ENCODE measurements around the gene CDK11A. TPM values are rescaled to one million over a fixed set of nuclear protein-coding genes. Genes with fewer than 3 reads are reported as not detected.

Gene CDK11A
- total and polyA plus RNA-seq, 2 donors (not counting 1 experiment from before 2014, with no cell fraction given), result 2.8 to 14.2 TPM

- H3K4me2 ChIP-seq (ENCODE audit: extremely low read depth, insufficient read depth, low read length), result no peak overlapping the region
- peaks cover 9% of the 10 kb centered on the region for H3K79me2 ChIP-seq (ENCODE audit: control insufficient read depth, insufficient read depth, low read length)
- H3K27ac ChIP-seq (ENCODE audit: insufficient read depth, low read length), result no peak overlapping the region
- no peak for TF ChIP-seq EZH2 (IDR thresholded peaks at IDR 0.05; ENCODE audit: low read length, missing control alignments)
- TF ChIP-seq CTCF (conservative IDR thresholded peaks at IDR 0.05 in 1 of 2, IDR thresholded peaks at IDR 0.05 in 1 of 2; ENCODE audit: low read depth in 1 of 2, low read length in 2 of 2), result no peak
- no peaks in the 10 kb centered on the region for H4K20me1 ChIP-seq (ENCODE audit: control insufficient read depth, extremely low read depth, insufficient read depth, low read length)
- no peak overlapping the region for H2AFZ ChIP-seq (ENCODE audit: low read length)
- no peaks in the 10 kb centered on the region for H3K4me1 ChIP-seq (ENCODE audit: control insufficient read depth, extremely low read depth, insufficient read depth, low read length)
- no peaks in the 10 kb centered on the region for H3K9me3 ChIP-seq (ENCODE audit: control insufficient read depth, insufficient read depth, low read depth, low read length)
- peaks cover 33% of the 10 kb centered on the region for H3K36me3 ChIP-seq (ENCODE audit: control insufficient read depth, insufficient read depth, low read length)
- no peak overlapping the region for H3K9ac ChIP-seq (ENCODE audit: insufficient read depth, low read length)
- no peaks in the 10 kb centered on the region for H3K27me3 ChIP-seq (ENCODE audit: control insufficient read depth, insufficient read depth, low read length)
- DNase-seq (ENCODE audit: low read depth in 2 of 2), result no peak
- H3K4me3 ChIP-seq (replicated peaks in 1 of 4; ENCODE audit: control extremely low read depth in 1 of 4, insufficient read depth in 1 of 4, low read depth in 3 of 4, low read length in 4 of 4), result no peak overlapping the region
These were observed 36.1 kb upstream of the CDK11A start for GRCh38 chr1:1760345-1760650.

- Histone ChIP-seq H3K9me3 (ENCODE audit: control insufficient read depth, insufficient read depth, low read depth, low read length) (no peaks in the 10 kb centered on the region), H3K9ac (ENCODE audit: insufficient read depth, low read length) (no peak overlapping the region), H3K4me3 (replicated peaks in 1 of 4; ENCODE audit: control extremely low read depth in 1 of 4, insufficient read depth in 1 of 4, low read depth in 3 of 4, low read length in 4 of 4) (no peak overlapping the region), H2AFZ (ENCODE audit: low read length) (no peak overlapping the region), H3K36me3 (ENCODE audit: control insufficient read depth, insufficient read depth, low read length) (peaks cover 33% of the 10 kb centered on the region), H3K27ac (ENCODE audit: insufficient read depth, low read length) (no peak overlapping the region), H3K4me2 (ENCODE audit: extremely low read depth, insufficient read depth, low read length) (no peak overlapping the region), H3K27me3 (ENCODE audit: control insufficient read depth, insufficient read depth, low read length) (no peaks in the 10 kb centered on the region), H3K79me2 (ENCODE audit: control insufficient read depth, insufficient read depth, low read length) (peaks cover 7% of the 10 kb centered on the region), H3K4me1 (ENCODE audit: control insufficient read depth, extremely low read depth, insufficient read depth, low read length) (no peaks in the 10 kb centered on the region), H4K20me1 (ENCODE audit: control insufficient read depth, extremely low read depth, insufficient read depth, low read length) (no peaks in the 10 kb centered on the region)
- no peak for TF ChIP-seq CTCF (conservative IDR thresholded peaks at IDR 0.05 in 1 of 2, IDR thresholded peaks at IDR 0.05 in 1 of 2; ENCODE audit: low read depth in 1 of 2, low read length in 2 of 2)
- no peak for TF ChIP-seq EZH2 (IDR thresholded peaks at IDR 0.05; ENCODE audit: low read length, missing control alignments)
- no peak for DNase-seq (ENCODE audit: low read depth in 2 of 2)
These were observed 35.5 kb upstream of the CDK11A start for GRCh38 chr1:1759456-1760344.

DNA sequence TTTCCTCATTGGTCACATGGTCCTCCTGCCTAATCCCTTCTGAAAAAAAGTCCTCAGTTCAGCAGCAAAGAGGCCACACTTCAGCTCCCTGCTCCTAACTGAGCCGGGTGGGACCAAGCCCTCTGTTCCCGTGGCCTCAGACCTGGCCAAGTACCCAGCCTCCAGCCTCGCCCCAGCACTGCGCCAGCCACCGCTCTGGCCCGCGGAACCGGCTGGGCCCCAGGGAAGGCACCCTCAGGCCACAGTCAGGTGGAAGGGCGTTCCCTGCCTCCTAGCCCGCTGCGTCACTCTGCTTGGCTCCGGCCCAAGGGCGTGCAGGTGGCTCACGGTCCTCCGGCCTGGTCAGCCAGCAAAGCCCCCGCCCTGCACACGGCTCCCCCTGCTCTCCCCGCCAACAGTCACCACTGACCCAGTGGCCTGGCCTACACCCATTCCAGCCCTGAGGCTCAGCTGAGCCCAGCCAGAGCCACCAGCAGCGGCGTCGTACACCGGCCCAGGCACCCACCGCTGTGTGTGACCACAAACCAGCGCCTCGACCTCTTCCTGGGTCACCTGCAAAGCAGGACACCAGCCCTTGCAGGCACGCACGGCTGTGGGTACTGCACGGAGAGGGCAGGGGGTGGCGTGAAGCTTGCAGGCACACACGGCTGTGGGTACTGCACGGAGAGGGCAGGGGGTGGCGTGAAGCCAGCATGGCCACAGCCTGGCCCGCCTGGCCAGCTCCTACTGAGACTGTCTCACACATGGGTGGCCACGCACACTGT is 34.7 kb upstream of the CDK11A start:
- no peaks in the 10 kb centered on the region for H3K4me1 ChIP-seq (ENCODE audit: control insufficient read depth, extremely low read depth, insufficient read depth, low read length)
- H3K27me3 ChIP-seq (ENCODE audit: control insufficient read depth, insufficient read depth, low read length), result no peaks in the 10 kb centered on the region
- no peak overlapping the region for H3K4me3 ChIP-seq (replicated peaks in 1 of 4; ENCODE audit: control extremely low read depth in 1 of 4, insufficient read depth in 1 of 4, low read depth in 3 of 4, low read length in 4 of 4)
- DNase-seq (ENCODE audit: low read depth in 2 of 2), result no peak
- TF ChIP-seq EZH2 (IDR thresholded peaks at IDR 0.05; ENCODE audit: low read length, missing control alignments), result no peak
- TF ChIP-seq CTCF (conservative IDR thresholded peaks at IDR 0.05 in 1 of 2, IDR thresholded peaks at IDR 0.05 in 1 of 2; ENCODE audit: low read depth in 1 of 2, low read length in 2 of 2), result no peak
- no peak overlapping the region for H3K4me2 ChIP-seq (ENCODE audit: extremely low read depth, insufficient read depth, low read length)
- no peaks in the 10 kb centered on the region for H4K20me1 ChIP-seq (ENCODE audit: control insufficient read depth, extremely low read depth, insufficient read depth, low read length)
- no peak overlapping the region for H3K27ac ChIP-seq (ENCODE audit: insufficient read depth, low read length)
- peaks cover 40% of the 10 kb centered on the region for H3K36me3 ChIP-seq (ENCODE audit: control insufficient read depth, insufficient read depth, low read length)
- H2AFZ ChIP-seq (ENCODE audit: low read length), result no peak overlapping the region
- H3K9ac ChIP-seq (ENCODE audit: insufficient read depth, low read length), result no peak overlapping the region
- no peaks in the 10 kb centered on the region for H3K9me3 ChIP-seq (ENCODE audit: control insufficient read depth, insufficient read depth, low read depth, low read length)
- H3K79me2 ChIP-seq (ENCODE audit: control insufficient read depth, insufficient read depth, low read length), result peaks cover 6% of the 10 kb centered on the region

Data from fibroblast of lung (primary cell).